ENCODE measurements around the gene KRTAP1-4.

KRTAP1-4 gene

DNA sequence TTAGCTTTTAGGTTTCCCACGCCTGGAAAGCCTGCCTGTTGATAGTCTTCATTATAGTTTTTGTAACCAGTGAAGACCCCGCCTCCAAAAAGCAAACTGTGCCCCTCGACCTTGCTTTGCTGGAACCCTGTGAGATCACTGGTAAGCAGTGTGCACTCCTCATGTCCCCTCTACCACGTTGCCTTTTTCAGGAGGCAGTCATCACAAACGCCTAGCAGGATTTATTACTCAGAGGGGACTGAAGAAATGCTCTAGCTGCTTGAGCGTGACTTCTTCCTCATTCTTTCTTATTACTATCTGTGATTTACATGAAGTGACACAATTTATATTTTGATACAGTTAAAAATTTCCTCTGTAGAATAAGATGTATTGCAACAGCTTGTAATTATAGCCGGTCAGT lies 14.5 kb downstream of the KRTAP1-4 start:
- Histone ChIP-seq H3K79me1 (replicated peaks; ENCODE audit: low read length, poor library complexity, severe bottlenecking) (no peaks in the 10 kb centered on the region), H3K36me3 (ENCODE audit: control insufficient read depth in 1 of 2, insufficient read depth in 2 of 2, low read depth in 1 of 2, low read length in 2 of 2) (no peaks in the 10 kb centered on the region), H2BK15ac (ENCODE audit: low read depth, poor library complexity, severe bottlenecking) (no peak overlapping the region), H3K9ac (ENCODE audit: low read length) (no peak overlapping the region), H2BK12ac (ENCODE audit: low read length in 2 of 2) (no peak overlapping the region), H3K18ac (ENCODE audit: low read depth in 1 of 2, low read length in 2 of 2) (no peak overlapping the region), H2AK5ac (ENCODE audit: low read length, severe bottlenecking) (no peak overlapping the region), H4K91ac (ENCODE audit: low read length) (no peak overlapping the region), H3K4me2 (ENCODE audit: low read length, poor library complexity, severe bottlenecking) (no peak overlapping the region), H3K27me3 (ENCODE audit: control insufficient read depth in 1 of 2, insufficient read depth in 1 of 2, low read length in 2 of 2) (no peaks in the 10 kb centered on the region), H3K4me3 (ENCODE audit: insufficient read depth in 1 of 2, low read depth in 1 of 2, low read length in 2 of 2) (no peak overlapping the region), H2BK5ac (ENCODE audit: low read depth, low read length, poor library complexity, severe bottlenecking) (no peak overlapping the region), H3K4ac (ENCODE audit: low read depth in 1 of 2, low read length in 2 of 2) (no peak overlapping the region), H3K27ac (ENCODE audit: low read length, poor library complexity, severe bottlenecking) (no peak overlapping the region), H3K9me3 (ENCODE audit: control insufficient read depth, low read length) (no peaks in the 10 kb centered on the region), H2BK120ac (ENCODE audit: low read depth, low read length) (no peak overlapping the region), H3K14ac (ENCODE audit: low read length in 2 of 2) (no peak overlapping the region), H4K8ac (ENCODE audit: low read length) (no peak overlapping the region), H3K4me1 (ENCODE audit: control insufficient read depth, insufficient read depth, low read depth, low read length) (peaks cover 1% of the 10 kb centered on the region), H2AFZ (ENCODE audit: low read depth, low read length) (no peak overlapping the region), H3K23ac (ENCODE audit: low read length in 2 of 2) (no peak overlapping the region)
- no peak for DNase-seq
- whole genome bisulfite sequencing = 73% methylated on average over 4 of the region's 7 CpGs

DNA sequence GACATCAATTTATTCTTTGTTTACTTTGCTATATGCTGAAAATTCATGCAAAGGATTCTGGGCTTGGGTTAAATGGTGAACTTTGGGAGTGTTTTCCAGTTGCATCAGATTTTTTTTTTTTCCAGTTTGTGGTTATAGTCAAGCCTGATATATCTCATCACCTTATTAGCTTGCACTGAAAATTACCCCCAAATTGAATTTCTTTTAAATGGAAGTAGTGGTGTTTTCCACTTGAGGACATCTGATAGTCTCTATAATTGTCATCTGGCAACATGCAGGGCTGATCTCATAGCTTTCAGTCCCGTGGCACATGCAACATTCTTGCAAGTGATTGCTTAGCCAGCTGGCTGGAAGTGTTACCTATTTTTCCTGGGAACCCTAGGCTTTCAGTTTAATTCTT lies 16.4 kb downstream of the KRTAP1-4 start:
- no peak overlapping the region for H4K8ac ChIP-seq (ENCODE audit: low read length)
- no peak overlapping the region for H2BK12ac ChIP-seq (ENCODE audit: low read length in 2 of 2)
- H3K18ac ChIP-seq (ENCODE audit: low read depth in 1 of 2, low read length in 2 of 2) = no peak overlapping the region
- H2BK5ac ChIP-seq (ENCODE audit: low read depth, low read length, poor library complexity, severe bottlenecking) = no peak overlapping the region
- H4K91ac ChIP-seq (ENCODE audit: low read length) = no peak overlapping the region
- H3K4me2 ChIP-seq (ENCODE audit: low read length, poor library complexity, severe bottlenecking) = no peak overlapping the region
- no peak overlapping the region for H2AFZ ChIP-seq (ENCODE audit: low read depth, low read length)
- H3K36me3 ChIP-seq (ENCODE audit: control insufficient read depth in 1 of 2, insufficient read depth in 2 of 2, low read depth in 1 of 2, low read length in 2 of 2) = no peaks in the 10 kb centered on the region
- no peaks in the 10 kb centered on the region for H3K9me3 ChIP-seq (ENCODE audit: control insufficient read depth, low read length)
- no peaks in the 10 kb centered on the region for H3K4me1 ChIP-seq (ENCODE audit: control insufficient read depth, insufficient read depth, low read depth, low read length)
- no peak for DNase-seq
- H3K23ac ChIP-seq (ENCODE audit: low read length in 2 of 2) = no peak overlapping the region
- H3K27me3 ChIP-seq (ENCODE audit: control insufficient read depth in 1 of 2, insufficient read depth in 1 of 2, low read length in 2 of 2) = no peaks in the 10 kb centered on the region
- H3K14ac ChIP-seq (ENCODE audit: low read length in 2 of 2) = no peak overlapping the region
- 17% methylated on average over 1 of the region's 1 CpG for WGBS
- no peaks in the 10 kb centered on the region for H3K79me1 ChIP-seq (replicated peaks; ENCODE audit: low read length, poor library complexity, severe bottlenecking)
- no peak overlapping the region for H3K4me3 ChIP-seq (ENCODE audit: insufficient read depth in 1 of 2, low read depth in 1 of 2, low read length in 2 of 2)
- H2BK15ac ChIP-seq (ENCODE audit: low read depth, poor library complexity, severe bottlenecking) = no peak overlapping the region
- no peak overlapping the region for H3K9ac ChIP-seq (ENCODE audit: low read length)
- H2AK5ac ChIP-seq (ENCODE audit: low read length, severe bottlenecking) = no peak overlapping the region
- H3K27ac ChIP-seq (ENCODE audit: low read length, poor library complexity, severe bottlenecking) = no peak overlapping the region
- no peak overlapping the region for H3K4ac ChIP-seq (ENCODE audit: low read depth in 1 of 2, low read length in 2 of 2)
- H2BK120ac ChIP-seq (ENCODE audit: low read depth, low read length) = no peak overlapping the region

DNA sequence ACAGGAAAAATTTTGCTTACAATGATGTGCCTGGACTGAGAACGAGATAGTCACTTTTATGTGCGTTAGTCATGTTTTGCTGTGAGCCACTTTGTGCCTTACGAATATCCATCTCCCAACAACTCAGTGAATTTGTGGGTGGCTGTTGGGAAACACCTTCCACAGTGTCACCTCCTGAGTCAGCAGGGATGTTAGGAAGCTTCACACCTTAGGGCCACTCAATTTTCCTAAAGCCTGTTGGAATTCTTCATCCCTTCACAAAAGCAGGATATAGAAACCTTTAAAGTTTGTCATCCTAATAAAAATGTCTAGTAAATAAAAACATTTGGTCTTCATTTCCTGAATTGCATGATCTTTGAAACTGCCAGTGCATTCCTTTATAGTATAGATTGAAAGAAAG lies 16.8 kb downstream of the KRTAP1-4 start:
- 88% methylated on average over 3 of the region's 3 CpGs for WGBS
- H3K36me3 ChIP-seq (ENCODE audit: control insufficient read depth in 1 of 2, insufficient read depth in 2 of 2, low read depth in 1 of 2, low read length in 2 of 2) = no peaks in the 10 kb centered on the region
- peak overlapping the region in 1 of 2 experiments; percentile 59 for H3K23ac ChIP-seq (ENCODE audit: low read length in 2 of 2)
- no peak overlapping the region for H2BK15ac ChIP-seq (ENCODE audit: low read depth, poor library complexity, severe bottlenecking)
- no peak overlapping the region for H4K91ac ChIP-seq (ENCODE audit: low read length)
- no peaks in the 10 kb centered on the region for H3K27me3 ChIP-seq (ENCODE audit: control insufficient read depth in 1 of 2, insufficient read depth in 1 of 2, low read length in 2 of 2)
- H2AFZ ChIP-seq (ENCODE audit: low read depth, low read length) = no peak overlapping the region
- peak overlapping the region; percentile 20 for H2AK5ac ChIP-seq (ENCODE audit: low read length, severe bottlenecking)
- H2BK12ac ChIP-seq (ENCODE audit: low read length in 2 of 2) = no peak overlapping the region
- no peak overlapping the region for H3K4me2 ChIP-seq (ENCODE audit: low read length, poor library complexity, severe bottlenecking)
- H3K9me3 ChIP-seq (ENCODE audit: control insufficient read depth, low read length) = no peaks in the 10 kb centered on the region
- no peak overlapping the region for H3K4ac ChIP-seq (ENCODE audit: low read depth in 1 of 2, low read length in 2 of 2)
- H3K18ac ChIP-seq (ENCODE audit: low read depth in 1 of 2, low read length in 2 of 2) = no peak overlapping the region
- no peak overlapping the region for H3K14ac ChIP-seq (ENCODE audit: low read length in 2 of 2)
- DNase-seq = no peak
- no peak overlapping the region for H4K8ac ChIP-seq (ENCODE audit: low read length)
- H3K4me3 ChIP-seq (ENCODE audit: insufficient read depth in 1 of 2, low read depth in 1 of 2, low read length in 2 of 2) = no peak overlapping the region
- H2BK120ac ChIP-seq (ENCODE audit: low read depth, low read length) = no peak overlapping the region
- no peak overlapping the region for H3K9ac ChIP-seq (ENCODE audit: low read length)
- no peaks in the 10 kb centered on the region for H3K4me1 ChIP-seq (ENCODE audit: control insufficient read depth, insufficient read depth, low read depth, low read length)
- H2BK5ac ChIP-seq (ENCODE audit: low read depth, low read length, poor library complexity, severe bottlenecking) = no peak overlapping the region
- H3K79me1 ChIP-seq (replicated peaks; ENCODE audit: low read length, poor library complexity, severe bottlenecking) = no peaks in the 10 kb centered on the region
- no peak overlapping the region for H3K27ac ChIP-seq (ENCODE audit: low read length, poor library complexity, severe bottlenecking)

DNA sequence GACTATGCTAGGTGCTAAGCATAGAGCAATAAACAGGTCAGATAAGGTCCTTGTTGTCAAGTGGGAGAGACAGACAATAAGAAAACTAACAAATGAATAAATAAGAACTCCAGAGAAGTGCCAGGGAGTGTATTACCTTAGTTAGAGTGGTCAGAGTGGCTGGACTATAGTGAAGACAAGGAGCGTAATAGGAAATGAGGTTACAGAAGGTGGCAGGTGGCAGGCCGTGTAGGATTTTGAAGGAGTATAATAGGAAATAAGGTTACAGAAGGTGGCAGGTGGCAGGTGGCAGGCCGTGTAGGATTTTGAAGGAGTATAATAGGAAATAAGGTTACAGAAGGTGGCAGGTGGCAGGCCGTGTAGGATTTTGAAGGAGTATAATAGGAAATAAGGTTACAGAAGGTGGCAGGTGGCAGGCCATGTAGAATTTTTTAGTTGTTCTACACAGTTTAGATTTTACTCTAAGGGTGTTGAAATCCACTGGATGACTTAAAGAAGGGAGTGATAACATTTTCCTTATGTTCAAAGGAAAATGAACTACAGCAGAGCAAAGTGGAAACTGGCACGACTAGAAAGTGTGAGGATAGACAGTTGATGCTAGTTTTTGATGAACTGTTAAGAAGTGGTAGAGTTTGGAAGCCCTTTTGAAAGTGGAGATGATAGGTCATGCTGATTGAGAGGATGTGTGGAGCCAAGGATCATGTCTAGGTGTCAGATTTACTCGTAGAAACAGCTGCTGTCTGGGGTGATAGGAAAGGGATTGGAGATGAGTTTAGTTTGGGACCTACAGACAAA lies 17.5 kb downstream of the KRTAP1-4 start:
- no peak overlapping the region for H2BK12ac ChIP-seq (ENCODE audit: low read length in 2 of 2)
- H2AFZ ChIP-seq (ENCODE audit: low read depth, low read length) = no peak overlapping the region
- no peak overlapping the region for H3K18ac ChIP-seq (ENCODE audit: low read depth in 1 of 2, low read length in 2 of 2)
- H3K14ac ChIP-seq (ENCODE audit: low read length in 2 of 2) = no peak overlapping the region
- H3K4me1 ChIP-seq (ENCODE audit: control insufficient read depth, insufficient read depth, low read depth, low read length) = no peaks in the 10 kb centered on the region
- no peak overlapping the region for H2BK120ac ChIP-seq (ENCODE audit: low read depth, low read length)
- no peaks in the 10 kb centered on the region for H3K9me3 ChIP-seq (ENCODE audit: control insufficient read depth, low read length)
- no peaks in the 10 kb centered on the region for H3K36me3 ChIP-seq (ENCODE audit: control insufficient read depth in 1 of 2, insufficient read depth in 2 of 2, low read depth in 1 of 2, low read length in 2 of 2)
- H2BK15ac ChIP-seq (ENCODE audit: low read depth, poor library complexity, severe bottlenecking) = no peak overlapping the region
- no peak overlapping the region for H3K23ac ChIP-seq (ENCODE audit: low read length in 2 of 2)
- no peak overlapping the region for H3K4me3 ChIP-seq (ENCODE audit: insufficient read depth in 1 of 2, low read depth in 1 of 2, low read length in 2 of 2)
- H3K9ac ChIP-seq (ENCODE audit: low read length) = no peak overlapping the region
- no peak overlapping the region for H3K4ac ChIP-seq (ENCODE audit: low read depth in 1 of 2, low read length in 2 of 2)
- no peak overlapping the region for H4K91ac ChIP-seq (ENCODE audit: low read length)
- no peaks in the 10 kb centered on the region for H3K79me1 ChIP-seq (replicated peaks; ENCODE audit: low read length, poor library complexity, severe bottlenecking)
- H3K4me2 ChIP-seq (ENCODE audit: low read length, poor library complexity, severe bottlenecking) = no peak overlapping the region
- DNase-seq = no peak
- H2AK5ac ChIP-seq (ENCODE audit: low read length, severe bottlenecking) = peak overlapping the region; percentile 20
- no peak overlapping the region for H3K27ac ChIP-seq (ENCODE audit: low read length, poor library complexity, severe bottlenecking)
- no peaks in the 10 kb centered on the region for H3K27me3 ChIP-seq (ENCODE audit: control insufficient read depth in 1 of 2, insufficient read depth in 1 of 2, low read length in 2 of 2)
- 91% methylated on average over 6 of the region's 6 CpGs for WGBS
- H2BK5ac ChIP-seq (ENCODE audit: low read depth, low read length, poor library complexity, severe bottlenecking) = no peak overlapping the region
- H4K8ac ChIP-seq (ENCODE audit: low read length) = no peak overlapping the region
